HCT116 (cell line): Measurements from ENCODE around the gene MANSC4. TPM values are rescaled to one million over a fixed set of nuclear protein-coding genes. Genes with fewer than 3 reads are reported as not detected.

Experiments used
- ATAC-seq: fragments of 200-7000 bp; cut with Tn5 transposase; 2 replicates; pipeline ENCODE4 v1.9.1; 2020; ENCODE audit warnings: mild to moderate bottlenecking, moderate library complexity
- BruUV-seq: library from RNA; stranded (reverse); fragments of 400-500 nt; replicated peaks from 2 replicates; lab custom pipeline; 2021; lab: Mats Ljungman, UMichigan
- CTCF ChIA-PET: fragments of 300-600 bp; sonication (Branson Sonifier 250); formaldehyde crosslinking; loops from one replicate; lab custom pipeline; 2021; ENCODE audit warnings: antibody characterized with exemption; lab: Charles Lee
- POLR2A ChIA-PET: fragments of 300-600, 350-600 bp; sonication (Branson Sonifier 250); formaldehyde crosslinking; loops from one replicate; lab custom pipeline; 2021; ENCODE audit warnings: antibody characterized with exemption; lab: Charles Lee
- RAD21 ChIA-PET, 2 experiments: fragments of 300-600 bp; sonication (Branson Sonifier 250); formaldehyde crosslinking; loops; one replicate each; lab custom pipeline; 2023; ENCODE audit warnings: low total read pairs in 2 of 2; ENCODE audit not compliant: uncharacterized antibody in 2 of 2, unreplicated experiment in 2 of 2, low non-redundant PET in 1 of 2; lab: Charles Lee
- DNase-seq: peaks from one replicate; pipeline ENCODE4 v3.0.0-alpha.2; 2010; ENCODE audit warnings: low read depth, low spot score
- H2AFZ ChIP-seq: fragments of 200-600 bp; shearing (Covaris generic), sonication (generic); 2 replicates; pipeline ENCODE4 v1.6.1; 2017; ENCODE audit warnings: low read depth, mixed run types, mixed read lengths, antibody characterized with exemption, low read length; ENCODE audit not compliant: poor library complexity, severe bottlenecking
- H3K27ac ChIP-seq: 2 replicates; pipeline ENCODE4 v1.5.1; 2012; ENCODE audit warnings: low read depth, low read length
- H3K27me3 ChIP-seq: fragments of 200-600 bp; sonication (generic); 2 replicates; pipeline ENCODE4 v1.6.1; 2016; ENCODE audit warnings: mixed run types, low read length, mixed read lengths; ENCODE audit not compliant: insufficient read depth
- H3K36me3 ChIP-seq, 2 experiments: fragments of 200-500 bp in 1 of 2; fragments of 200-600 bp in 1 of 2; sonication (Bioruptor generic) in 1 of 2; sonication (generic) in 1 of 2; 2 replicates each; pipeline versions ENCODE4 v1.5.1 to v1.6.1; 2014 to 2016; ENCODE audit warnings: low read length in 2 of 2, inconsistent platforms in 1 of 2, mixed read lengths in 1 of 2, mixed run types in 1 of 2; ENCODE audit not compliant: insufficient read depth in 2 of 2, control insufficient read depth in 1 of 2
- H3K4me1 ChIP-seq, 2 experiments: fragments of 200-600 bp in 1 of 2; sonication (generic) in 1 of 2; 2 replicates each; pipeline versions ENCODE4 v1.5.1 to v1.6.1; 2012 to 2017; ENCODE audit warnings: low read length in 2 of 2, inconsistent platforms in 1 of 2, mild to moderate bottlenecking in 1 of 2, mixed read lengths in 1 of 2, mixed run types in 1 of 2, moderate library complexity in 1 of 2; ENCODE audit not compliant: insufficient read depth in 2 of 2, control insufficient read depth in 1 of 2
- H3K4me2 ChIP-seq: fragments of 200-600 bp; sonication (generic); 2 replicates; pipeline ENCODE4 v1.6.1; 2017; ENCODE audit warnings: mixed run types, low read length, mixed read lengths
- H3K4me3 ChIP-seq, 2 experiments: fragments of 200-600 bp in 1 of 2; sonication (generic) in 1 of 2; replicated peaks in 1 of 2; 2 replicates each; pipeline ENCODE4 v1.5.1; 2011 to 2016; ENCODE audit warnings: low read length in 2 of 2, control low read depth in 1 of 2, low read depth in 1 of 2, mild to moderate bottlenecking in 1 of 2, mixed read lengths in 1 of 2, mixed run types in 1 of 2
- H3K79me2 ChIP-seq: fragments of 200-600 bp; sonication (generic); 2 replicates; pipeline ENCODE4 v1.6.1; 2017; ENCODE audit warnings: mild to moderate bottlenecking, mixed run types, low read length, moderate library complexity, mixed read lengths; ENCODE audit not compliant: insufficient read depth
- H3K9ac ChIP-seq: fragments of 200-600 bp; sonication (generic); 2 replicates; pipeline ENCODE4 v1.6.1; 2016; ENCODE audit warnings: low read length, mixed read lengths
- H3K9me2 ChIP-seq: fragments of 200-600 bp; sonication (generic), shearing (Covaris generic); 2 replicates; pipeline ENCODE4 v1.6.1; 2017; ENCODE audit warnings: mixed run types, mild to moderate bottlenecking, moderate library complexity; ENCODE audit not compliant: insufficient read depth
- H3K9me3 ChIP-seq, 2 experiments: fragments of 200-500 bp in 1 of 2; fragments of 200-600 bp in 1 of 2; sonication (Bioruptor generic) in 1 of 2; sonication (generic) in 1 of 2; 2 replicates each; pipeline ENCODE4 v1.6.1; 2014 to 2017; ENCODE audit warnings: low read length in 2 of 2, mixed read lengths in 2 of 2, inconsistent platforms in 1 of 2, low read depth in 1 of 2, mild to moderate bottlenecking in 1 of 2, mixed run types in 1 of 2, moderate library complexity in 1 of 2; ENCODE audit not compliant: control insufficient read depth in 1 of 2, insufficient read depth in 1 of 2
- H4K20me1 ChIP-seq: fragments of 200-600 bp; sonication (generic), shearing (Covaris generic); 2 replicates; pipeline ENCODE4 v1.6.1; 2017; ENCODE audit warnings: mixed run types, mild to moderate bottlenecking, moderate library complexity; ENCODE audit not compliant: insufficient read depth
- ATF3 ChIP-seq: IDR thresholded peaks from 2 replicates; pipeline ENCODE4 v1.6.1; 2012
- CBX3 ChIP-seq: IDR thresholded peaks from 2 replicates; pipeline ENCODE4 v1.6.1; 2012; ENCODE audit warnings: low read depth
- CEBPB ChIP-seq: IDR thresholded peaks from 2 replicates; pipeline ENCODE4 v1.6.1; 2012; ENCODE audit warnings: low read depth
- CTCF ChIP-seq, 3 experiments: fragments of 200-600 bp in 1 of 3; sonication (generic) in 1 of 3; IDR thresholded peaks in 2 of 3; conservative IDR thresholded peaks in 1 of 3; 2 replicates each; pipeline ENCODE4 v1.5.1; 2012 to 2017; ENCODE audit warnings: low read depth in 2 of 3, low read length in 2 of 3, antibody characterized with exemption in 1 of 3, borderline replicate concordance in 1 of 3, control low read depth in 1 of 3, mild to moderate bottlenecking in 1 of 3, mixed read lengths in 1 of 3, mixed run types in 1 of 3, moderate library complexity in 1 of 3; ENCODE audit not compliant: insufficient read depth in 1 of 3
- EGR1 ChIP-seq: IDR thresholded peaks from 2 replicates; pipeline ENCODE4 v1.6.1; 2012; ENCODE audit warnings: low read depth
- EZH2 ChIP-seq: fragments of 200-600 bp; sonication (generic); IDR thresholded peaks from 2 replicates; pipeline ENCODE4 v1.6.1; 2017; ENCODE audit warnings: antibody characterized with exemption, mixed run types
- EZH2phosphoT487 ChIP-seq: fragments of 200-600 bp; IDR thresholded peaks from 2 replicates; pipeline ENCODE4 v1.6.1; 2018; ENCODE audit warnings: antibody characterized with exemption, borderline replicate concordance
- FOSL1 ChIP-seq: IDR thresholded peaks from 2 replicates; pipeline ENCODE4 v1.6.1; 2012; ENCODE audit warnings: low read depth
- JUND ChIP-seq: IDR thresholded peaks from 2 replicates; pipeline ENCODE4 v1.6.1; 2012
- POLR2A ChIP-seq: IDR thresholded peaks from 2 replicates; pipeline ENCODE4 v1.7.0; 2011; ENCODE audit warnings: borderline replicate concordance; ENCODE audit not compliant: insufficient read depth, insufficient read length; ENCODE audit errors: extremely low read depth
- POLR2AphosphoS5 ChIP-seq: IDR thresholded peaks from 2 replicates; pipeline ENCODE4 v1.6.1; 2011; ENCODE audit warnings: mild to moderate bottlenecking, low read depth, low read length, moderate library complexity
- RAD21 ChIP-seq: IDR thresholded peaks from 2 replicates; pipeline ENCODE4 v1.6.1; 2012; ENCODE audit warnings: low read depth, mild to moderate bottlenecking
- SIN3A ChIP-seq: IDR thresholded peaks from 2 replicates; pipeline ENCODE4 v1.6.1; 2012; ENCODE audit warnings: low read depth
- SRF ChIP-seq: IDR thresholded peaks from 2 replicates; pipeline ENCODE4 v1.6.1; 2012; ENCODE audit warnings: low read depth
- TCF7L2 ChIP-seq: IDR thresholded peaks from 2 replicates; pipeline ENCODE4 v1.7.0; 2011; ENCODE audit warnings: borderline replicate concordance, inconsistent platforms; ENCODE audit not compliant: insufficient read depth, insufficient read length; ENCODE audit errors: extremely low read depth
- YY1 ChIP-seq: IDR thresholded peaks from 2 replicates; pipeline ENCODE4 v1.6.1; 2011; ENCODE audit warnings: low read length, low read depth, moderate library complexity, mild to moderate bottlenecking; ENCODE audit not compliant: insufficient replicate concordance; ENCODE audit errors: extremely low read depth
- ZBTB33 ChIP-seq: IDR thresholded peaks from 2 replicates; pipeline ENCODE4 v1.6.1; 2011; ENCODE audit warnings: mild to moderate bottlenecking, low read length, moderate library complexity; ENCODE audit not compliant: insufficient replicate concordance; ENCODE audit errors: extremely low read depth
- intact Hi-C: fragments of 100-400 bp; cut with micrococcal nuclease; formaldehyde crosslinking; loops from 2 replicates; pipeline ENCODE4 v1.10.0; 2022
- total RNA-seq: library from RNA; stranded (reverse); gene quantifications from one replicate; pipeline ENCODE4 v1.2.1, GENCODE V29; 2021; ENCODE audit not compliant: unreplicated experiment

Gene MANSC4
- total RNA-seq, 1 experiment from 2014 or later: not detected

GRCh38 chr12:27766587-27766986 lies 13.4 kb downstream of the MANSC4 start:
- no peak for TF ChIP-seq CTCF (IDR thresholded peaks at IDR 0.05 in 2 of 3, conservative IDR thresholded peaks at IDR 0.05 in 1 of 3; ENCODE audit: borderline replicate concordance in 1 of 3, insufficient read depth in 1 of 3, low read depth in 2 of 3, low read length in 2 of 3)
- TF ChIP-seq POLR2A: no peak
- no peak for TF ChIP-seq CBX3
- no peak for TF ChIP-seq CEBPB
- TF ChIP-seq TCF7L2: no peak
- TF ChIP-seq JUND: no peak
- TF ChIP-seq EZH2: no peak
- no peak for TF ChIP-seq RAD21
- TF ChIP-seq YY1: no peak
- TF ChIP-seq SRF: no peak
- no peak for TF ChIP-seq SIN3A
- TF ChIP-seq POLR2AphosphoS5: no peak
- no peak for TF ChIP-seq ATF3
- TF ChIP-seq FOSL1: no peak
- TF ChIP-seq EGR1: no peak
- TF ChIP-seq EZH2phosphoT487: no peak
- no peak for TF ChIP-seq ZBTB33
- TF ChIP-seq, all 23 proteins: peak for 0
- H3K9me2 ChIP-seq: no peaks in the 10 kb centered on the region
- ATAC-seq: no peak
- no peaks in the 10 kb centered on the region for H3K36me3 ChIP-seq
- CTCF ChIA-PET: no interaction called here
- no TSS peak for BruUV-seq
- H3K9me3 ChIP-seq: no peaks in the 10 kb centered on the region
- POLR2A ChIA-PET: interaction anchor here (0.7 kb wide), 1 partner anchor 101 kb away, joined by 3 read pairs; no protein-coding TSS in a partner anchor
- RAD21 ChIA-PET: no interaction called here
- no peak overlapping the region for H3K4me2 ChIP-seq
- H3K4me1 ChIP-seq: peaks cover 0 to 3% of the 10 kb centered on the region in 2 experiments; a peak in 1 of 4 replicates
- no peak overlapping the region for H3K9ac ChIP-seq
- H3K27ac ChIP-seq: no peak overlapping the region
- no peak for DNase-seq
- H3K79me2 ChIP-seq: no peaks in the 10 kb centered on the region
- no peaks in the 10 kb centered on the region for H3K27me3 ChIP-seq
- no peak overlapping the region for H2AFZ ChIP-seq
- H3K4me3 ChIP-seq: no peak overlapping the region
- no peaks in the 10 kb centered on the region for H4K20me1 ChIP-seq
- intact Hi-C loops: no loop called here
